K562 (cell line): ENCODE results near the gene DNAJC18. TPM values are rescaled to one million over a fixed set of nuclear protein-coding genes. Genes with fewer than 3 reads are reported as not detected.
A peak's percentile ranks its signal among the peaks of the same experiment; 100 is the strongest.

ENCODE experiments used
- ATAC-seq: fragments of 200-7000 bp; cut with Tn5 transposase; 3 replicates; pipeline ENCODE4 v1.9.1; 2020; ENCODE audit warnings: moderate library complexity
- BruUV-seq: library from RNA; stranded (reverse); fragments of 400-500 nt; replicated peaks from 2 replicates; lab custom pipeline; 2021; lab: Mats Ljungman, UMichigan
- CTCF ChIA-PET: fragments of 300-600 bp; formaldehyde crosslinking; extraction: SDS; loops from one replicate; lab custom pipeline; 2021; ENCODE audit warnings: low intra/inter-chr PET ratio; lab: Yijun Ruan, JAX
- POLR2A ChIA-PET: fragments of 300-600, 350-650 bp; sonication (Branson Sonifier 250); formaldehyde crosslinking; extraction: SDS; loops from one replicate; lab custom pipeline; 2021; ENCODE audit warnings: antibody characterized with exemption, inconsistent platforms; lab: Yijun Ruan, JAX
- DNase-seq, 4 experiments: peaks; one replicate each; pipeline versions ENCODE4 v3.0.0 to v3.0.0-alpha.2; 2011 to 2018; ENCODE audit warnings: low spot score in 3 of 4, mixed read lengths in 3 of 4; ENCODE audit errors: extremely low read depth in 1 of 4
- FAIRE-seq: peaks from 2 replicates; lab custom pipeline; 2011; peaks lifted over from hg19 to GRCh38; lab: Jason Lieb, UNC
- H2AFZ ChIP-seq: 2 replicates; pipeline ENCODE4 v1.6.0; 2011; ENCODE audit warnings: low read depth, low read length, control low read depth, inconsistent platforms
- H3K27ac ChIP-seq: fragments of 200-600 bp; 3 replicates; pipeline ENCODE4 v1.8.0; 2011; ENCODE audit warnings: low read depth, mild to moderate bottlenecking, control low read depth, inconsistent platforms, low read length, moderate library complexity, mixed read lengths; ENCODE audit errors: extremely low read depth
- H3K27me3 ChIP-seq, 2 experiments: fragments of 300-600 bp in 1 of 2; 2 replicates in 1 of 2; 3 replicates in 1 of 2; pipeline versions ENCODE4 v1.6.0 to v1.8.0; 2011; ENCODE audit warnings: inconsistent platforms in 2 of 2, low read length in 2 of 2, mild to moderate bottlenecking in 1 of 2, mixed read lengths in 1 of 2, moderate library complexity in 1 of 2; ENCODE audit not compliant: control insufficient read depth in 2 of 2, insufficient read depth in 2 of 2
- H3K36me3 ChIP-seq: fragments of 300-600 bp; 3 replicates; pipeline ENCODE4 v1.8.0; 2011; ENCODE audit warnings: mild to moderate bottlenecking, low read length, inconsistent platforms; ENCODE audit not compliant: control insufficient read depth, insufficient read depth
- H3K4me1 ChIP-seq, 2 experiments: fragments of 200-600 bp in 1 of 2; replicated peaks in 1 of 2; 2 replicates in 1 of 2; 3 replicates in 1 of 2; pipeline versions ENCODE4 v1.5.1 to v1.8.0; 2011; ENCODE audit warnings: inconsistent platforms in 2 of 2, low read length in 2 of 2, mild to moderate bottlenecking in 1 of 2, mixed read lengths in 1 of 2, moderate library complexity in 1 of 2; ENCODE audit not compliant: control insufficient read depth in 2 of 2, insufficient read depth in 2 of 2
- H3K4me2 ChIP-seq: 2 replicates; pipeline ENCODE4 v1.6.1; 2011; ENCODE audit warnings: low read length, control low read depth, inconsistent platforms, mixed read lengths; ENCODE audit not compliant: insufficient read depth
- H3K4me3 ChIP-seq: fragments of 200-600 bp; sonication (generic), shearing (Covaris generic); 2 replicates; pipeline ENCODE4 v1.5.1; 2016; ENCODE audit warnings: control low read depth, inconsistent platforms
- H3K79me2 ChIP-seq: fragments of 200-600 bp; 3 replicates; pipeline ENCODE4 v1.8.0; 2011; ENCODE audit warnings: low read length, inconsistent platforms; ENCODE audit not compliant: control insufficient read depth, insufficient read depth
- H3K9ac ChIP-seq, 2 experiments: 2 replicates each; pipeline versions ENCODE4 v1.6.0 to v1.6.1; 2011; ENCODE audit warnings: low read depth in 2 of 2, low read length in 2 of 2, control low read depth in 1 of 2, inconsistent platforms in 1 of 2, mild to moderate bottlenecking in 1 of 2, mixed read lengths in 1 of 2; ENCODE audit not compliant: insufficient read depth in 1 of 2
- H3K9me1 ChIP-seq: one replicate; pipeline ENCODE4 v1.6.0; 2011; ENCODE audit warnings: inconsistent platforms, mild to moderate bottlenecking, low read length, moderate library complexity; ENCODE audit not compliant: control insufficient read depth, insufficient read depth
- H3K9me3 ChIP-seq: replicated peaks from 2 replicates; pipeline ENCODE4 v1.5.1; 2011; ENCODE audit warnings: low read depth, low read length, inconsistent platforms; ENCODE audit not compliant: control insufficient read depth, insufficient read depth
- H4K20me1 ChIP-seq: replicated peaks from 2 replicates; pipeline ENCODE4 v1.6.1; 2011; ENCODE audit warnings: low read length, inconsistent platforms, mixed read lengths; ENCODE audit not compliant: control insufficient read depth, insufficient read depth
- ATF3 ChIP-seq, 2 experiments: fragments of 450-650 bp in 1 of 2; sonication (generic) in 1 of 2; formaldehyde crosslinking in 1 of 2; IDR thresholded peaks in 1 of 2; conservative IDR thresholded peaks in 1 of 2; 2 replicates each; pipeline versions ENCODE4 v1.6.1 to v1.8.1; 2016 to 2023; ENCODE audit warnings: mild to moderate bottlenecking in 2 of 2, moderate library complexity in 2 of 2, inconsistent platforms in 1 of 2, missing genetic modification reagents in 1 of 2
- CTBP1 ChIP-seq: fragments of 450-650 bp; IDR thresholded peaks from 2 replicates; pipeline ENCODE4 v1.6.1; 2016; ENCODE audit warnings: borderline replicate concordance
- FOXA3 ChIP-seq, 2 experiments: fragments of 450-650 bp in 1 of 2; sonication (generic) in 1 of 2; formaldehyde crosslinking; IDR thresholded peaks in 1 of 2; conservative IDR thresholded peaks in 1 of 2; 2 replicates each; pipeline versions ENCODE4 v1.4.0 to v1.8.0; 2020 to 2022; ENCODE audit warnings: mild to moderate bottlenecking in 2 of 2, missing genetic modification reagents in 1 of 2
- ILF3 ChIP-seq: fragments of 450-650 bp; IDR thresholded peaks from 2 replicates; pipeline ENCODE4 v1.6.1; 2018; ENCODE audit warnings: antibody characterized with exemption, mild to moderate bottlenecking, moderate library complexity, borderline replicate concordance
- KLF1 ChIP-seq: fragments of 450-650 bp; IDR thresholded peaks from 2 replicates; pipeline ENCODE4 v1.6.1; 2016; ENCODE audit warnings: missing genetic modification characterization, missing compliant biosample characterization
- LARP7 ChIP-seq: fragments of 450-650 bp; IDR thresholded peaks from 2 replicates; pipeline ENCODE4 v1.6.1; 2016
- MAX ChIP-seq: sonication (generic); formaldehyde crosslinking; IDR thresholded peaks from 2 replicates; pipeline ENCODE4 v1.9.0; 2022; ENCODE audit warnings: mild to moderate bottlenecking, missing genetic modification reagents
- NR1H2 ChIP-seq: sonication (generic); formaldehyde crosslinking; IDR thresholded peaks from 2 replicates; pipeline ENCODE4 v1.4.0; 2020; ENCODE audit warnings: mild to moderate bottlenecking, missing genetic modification reagents
- PKNOX1 ChIP-seq: fragments of 450-650 bp; IDR thresholded peaks from 2 replicates; pipeline ENCODE4 v1.6.1; 2016
- POLR2G ChIP-seq: fragments of 200-400 bp; formaldehyde crosslinking; IDR thresholded peaks from 2 replicates; pipeline ENCODE4 v1.6.1; 2017; ENCODE audit warnings: low read depth, mild to moderate bottlenecking, antibody characterized with exemption, low read length, moderate library complexity
- RBFOX2 ChIP-seq: fragments of 200-400 bp; formaldehyde crosslinking; IDR thresholded peaks from 2 replicates; pipeline ENCODE4 v1.6.1; 2017; ENCODE audit warnings: low read depth, mild to moderate bottlenecking, low read length, moderate library complexity
- RCOR1 ChIP-seq, 2 experiments: IDR thresholded peaks; 2 replicates each; pipeline ENCODE4 v1.6.1; 2012; ENCODE audit warnings: low read depth in 2 of 2, low read length in 2 of 2, borderline replicate concordance in 1 of 2, improper control_type of control experiment in 1 of 2
- SLC30A9 ChIP-seq: fragments of 250-450 bp; sonication (Bioruptor Pico); IDR thresholded peaks from 2 replicates; pipeline ENCODE4 v1.8.0; 2022; ENCODE audit warnings: mild to moderate bottlenecking, moderate library complexity
- VEZF1 ChIP-seq: fragments of 200-800 bp; sonication (Bioruptor generic); IDR thresholded peaks from 2 replicates; pipeline ENCODE4 v1.6.1; 2017; ENCODE audit warnings: missing genetic modification characterization, missing compliant biosample characterization
- YBX1 ChIP-seq: fragments of 450-650 bp; IDR thresholded peaks from 2 replicates; pipeline ENCODE4 v1.7.1; 2016; ENCODE audit warnings: mild to moderate bottlenecking
- ZBED1 ChIP-seq: IDR thresholded peaks from 2 replicates; pipeline ENCODE4 v1.6.1; 2014
- ZEB2 ChIP-seq: fragments of 450-650 bp; IDR thresholded peaks from 2 replicates; pipeline ENCODE4 v1.6.1; 2016
- WGBS: fragments of 100-300 bp; shearing (Covaris generic); methylation state at CpG from one replicate; pipeline ENCODE4 v1.1.6; 2016; ENCODE audit warnings: low coverage, mixed read lengths; ENCODE audit not compliant: insufficient coverage; ENCODE audit errors: missing lambda C conversion rate; 5-methylcytosine and 5-hydroxymethylcytosine counted together
- in situ Hi-C: fragments of 300-500 bp; cut with MboI; formaldehyde crosslinking; loops from 4 replicates; pipeline ENCODE4 v1.15.0; 2018; ENCODE audit warnings: inconsistent platforms, mixed read lengths
- intact Hi-C: fragments of 100-400 bp; cut with micrococcal nuclease; formaldehyde crosslinking; loops from 2 replicates; pipeline ENCODE4 v1.14.2; 2022
- polyA plus RNA-seq, 8 experiments: library from polyadenylated mRNA; depleted of rRNA in 4 of 8; stranded (reverse) in 5 of 8; unstranded in 3 of 8; fragments of >200 nt; fragmentation: Nextera tagmentation in 2 of 8; fragmentation: Illumina TruSeq in 1 of 8; extraction: Ambion mirVana in 2 of 8; extraction: Trizol in 1 of 8; gene quantifications; 2 replicates each; pipeline versions ENCODE4 v1.2.1 to v1.2.3, GENCODE V29; 2011 to 2014; ENCODE audit warnings: inconsistent platforms in 1 of 8, missing spikeins in 1 of 8
- total RNA-seq, 7 experiments: library from RNA; depleted of rRNA in 6 of 7; stranded (reverse); fragments of >200 nt in 6 of 7; fragmentation: Illumina TruSeq in 2 of 7; extraction: Trizol in 2 of 7; gene quantifications; 2 replicates each; pipeline versions ENCODE4 v1.2.1 to v1.2.3, GENCODE V29; 2011 to 2021; ENCODE audit warnings: low replicate concordance in 1 of 7

Gene DNAJC18
- total and polyA plus RNA-seq, 9 of the 15 experiments (the other 6 are each of a cell fraction or from before 2014, with no cell fraction given) = 1.5 to 13.3 (median 7.5) TPM

- DNase-seq (peak; percentile 34 to 71 (median 52)), FAIRE-seq (no peak), ATAC-seq (peak; percentile 48)
- Histone ChIP-seq H3K4me3 (peak overlapping the region; percentile 58), H3K9me1 (no peaks in the 10 kb centered on the region), H3K4me1 (peaks cover 54 to 62% of the 10 kb centered on the region in 2 experiments), H3K9ac (peak overlapping the region; percentile 80 to 91), H3K4me2 (peak overlapping the region; percentile 91), H3K27ac (peak overlapping the region; percentile 98), H3K36me3 (peaks cover 35% of the 10 kb centered on the region; the same call in 2 of the 3 replicates), H3K27me3 (no peaks in the 10 kb centered on the region), H3K79me2 (peaks cover 43% of the 10 kb centered on the region), H3K9me3 (no peaks in the 10 kb centered on the region)
- CTCF ChIA-PET = no interaction called here
- intact Hi-C loops = no loop called here
- POLR2A ChIA-PET = interaction anchor here (0.6 to 2.4 kb wide), 7 partner anchors 10 to 731 kb away, joined by 3 to 23 read pairs (median 4); partner anchors contain the start of gene SMIM33
- 7% methylated on average over 12 of the region's 12 CpGs for WGBS
- no TSS peak for BruUV-seq
- TF ChIP-seq ILF3 = no peak
- 0 out of 4 replicates have a peak, but pooled peaks of 1 of the 2 experiments have one; percentile 50 for TF ChIP-seq FOXA3 (CRISPR knock-in tag; conservative IDR thresholded peaks at IDR 0.05 in 1 of 2, IDR thresholded peaks at IDR 0.05 in 1 of 2)
- TF ChIP-seq SLC30A9 (CRISPR knock-in tag) = no peak
- TF ChIP-seq VEZF1 (CRISPR knock-in tag) = peak; percentile 62; the same call in 1 of the 2 replicates
- peak; percentile 80 for TF ChIP-seq PKNOX1
- no peak for TF ChIP-seq KLF1 (tag)
- no peak for TF ChIP-seq LARP7
- peak; percentile 57 for TF ChIP-seq POLR2G
- TF ChIP-seq ZBED1 = no peak
- TF ChIP-seq CTBP1 = peak; percentile 72; the same call in 1 of the 2 replicates
- no peak for TF ChIP-seq ZEB2
- 0 out of 2 replicates have a peak, but pooled peaks have one; percentile 20 for TF ChIP-seq NR1H2 (CRISPR knock-in tag)
- TF ChIP-seq RBFOX2 = peak; percentile 65
- TF ChIP-seq MAX = 0 out of 2 replicates have a peak, but pooled peaks have one; percentile 12
- TF ChIP-seq RCOR1 (IDR thresholded peaks at IDR 0.05; ENCODE audit: borderline replicate concordance in 1 of 2, low read depth in 2 of 2, low read length in 2 of 2) = 0 out of 4 replicates have a peak, but pooled peaks of 1 of the 2 experiments have one; percentile 32
- TF ChIP-seq ATF3 (IDR thresholded peaks at IDR 0.05) = peak; percentile 12; the same call in 1 of the 2 replicates
- no peak for TF ChIP-seq ATF3 (CRISPR knock-in tag; conservative IDR thresholded peaks at IDR 0.05)
- TF ChIP-seq YBX1 = no peak
- TF ChIP-seq, all 486 proteins: peak for 10
- Histone ChIP-seq H2AFZ (peak overlapping the region; percentile 99), H4K20me1 (no peaks in the 10 kb centered on the region)
- in situ Hi-C loops = no loop called here
Measured at GRCh38 chr5:139481122-139481533, 41.8 kb upstream of the DNAJC18 start.
